ENCODE measurements around the gene BCAR1.

BCAR1 gene

GRCh38 chr16:75196836-75197235 lies 54.6 kb downstream of the BCAR1 start:
- no peak for DNase-seq
- H3K9me3 ChIP-seq (ENCODE audit: insufficient read depth, low read length, severe bottlenecking), result no peaks in the 10 kb centered on the region
- no peak overlapping the region for H3K27ac ChIP-seq (ENCODE audit: low read length)
- TF ChIP-seq CTCF (IDR thresholded peaks at IDR 0.05; ENCODE audit: borderline replicate concordance, extremely low read depth, low read length, poor library complexity, severe bottlenecking) (no peak), EZH2 (IDR thresholded peaks at IDR 0.05; ENCODE audit: borderline replicate concordance, low read depth, low read length, severe bottlenecking) (no peak)
- H3K4me2 ChIP-seq (ENCODE audit: insufficient read depth, low read length), result no peak overlapping the region
- no peaks in the 10 kb centered on the region for H4K20me1 ChIP-seq (ENCODE audit: insufficient read depth, low read length)
- H2AFZ ChIP-seq (ENCODE audit: low read depth, low read length), result no peak overlapping the region
- no peaks in the 10 kb centered on the region for H3K27me3 ChIP-seq (ENCODE audit: insufficient read depth, low read length, poor library complexity)
- ATAC-seq (ENCODE audit: insufficient read depth, low read depth), result no peak
- H3K4me1 ChIP-seq (ENCODE audit: insufficient read depth, low read length), result peaks cover 4% of the 10 kb centered on the region
- no peaks in the 10 kb centered on the region for H3K79me2 ChIP-seq (ENCODE audit: insufficient read depth, low read length)
- no peak overlapping the region for H3K9ac ChIP-seq (ENCODE audit: low read depth, low read length)
- no peak overlapping the region for H3K4me3 ChIP-seq (ENCODE audit: low read depth in 1 of 2, low read length in 2 of 2)
- H3K36me3 ChIP-seq (ENCODE audit: insufficient read depth, low read length), result no peaks in the 10 kb centered on the region

- H3K36me3 ChIP-seq (ENCODE audit: insufficient read depth, low read length), result no peaks in the 10 kb centered on the region
- no peak for TF ChIP-seq EZH2 (IDR thresholded peaks at IDR 0.05; ENCODE audit: borderline replicate concordance, low read depth, low read length, severe bottlenecking)
- TF ChIP-seq CTCF (IDR thresholded peaks at IDR 0.05; ENCODE audit: borderline replicate concordance, extremely low read depth, low read length, poor library complexity, severe bottlenecking), result no peak
- ATAC-seq (ENCODE audit: insufficient read depth, low read depth) (no peak), DNase-seq (no peak)
- H3K4me1 ChIP-seq (ENCODE audit: insufficient read depth, low read length), result peaks cover 4% of the 10 kb centered on the region
- no peaks in the 10 kb centered on the region for H4K20me1 ChIP-seq (ENCODE audit: insufficient read depth, low read length)
- H3K9ac ChIP-seq (ENCODE audit: low read depth, low read length), result no peak overlapping the region
- no peak overlapping the region for H3K4me3 ChIP-seq (ENCODE audit: low read depth in 1 of 2, low read length in 2 of 2)
- no peaks in the 10 kb centered on the region for H3K79me2 ChIP-seq (ENCODE audit: insufficient read depth, low read length)
- no peaks in the 10 kb centered on the region for H3K27me3 ChIP-seq (ENCODE audit: insufficient read depth, low read length, poor library complexity)
- H3K9me3 ChIP-seq (ENCODE audit: insufficient read depth, low read length, severe bottlenecking), result no peaks in the 10 kb centered on the region
- H3K27ac ChIP-seq (ENCODE audit: low read length), result no peak overlapping the region
- H3K4me2 ChIP-seq (ENCODE audit: insufficient read depth, low read length), result no peak overlapping the region
- H2AFZ ChIP-seq (ENCODE audit: low read depth, low read length), result no peak overlapping the region
Measured at GRCh38 chr16:75195811-75196790, 55.3 kb downstream of the BCAR1 start.

- Histone ChIP-seq H3K4me1 (ENCODE audit: insufficient read depth, low read length) (no peaks in the 10 kb centered on the region), H3K9ac (ENCODE audit: low read depth, low read length) (no peak overlapping the region), H3K27me3 (ENCODE audit: insufficient read depth, low read length, poor library complexity) (peaks cover 4% of the 10 kb centered on the region), H3K4me2 (ENCODE audit: insufficient read depth, low read length) (no peak overlapping the region), H3K36me3 (ENCODE audit: insufficient read depth, low read length) (no peaks in the 10 kb centered on the region), H3K9me3 (ENCODE audit: insufficient read depth, low read length, severe bottlenecking) (no peaks in the 10 kb centered on the region), H2AFZ (ENCODE audit: low read depth, low read length) (no peak overlapping the region), H3K27ac (ENCODE audit: low read length) (no peak overlapping the region), H4K20me1 (ENCODE audit: insufficient read depth, low read length) (no peaks in the 10 kb centered on the region), H3K79me2 (ENCODE audit: insufficient read depth, low read length) (no peaks in the 10 kb centered on the region), H3K4me3 (ENCODE audit: low read depth in 1 of 2, low read length in 2 of 2) (no peak overlapping the region)
- no peak for ATAC-seq (ENCODE audit: insufficient read depth, low read depth)
- TF ChIP-seq EZH2 (IDR thresholded peaks at IDR 0.05; ENCODE audit: borderline replicate concordance, low read depth, low read length, severe bottlenecking) (no peak), CTCF (IDR thresholded peaks at IDR 0.05; ENCODE audit: borderline replicate concordance, extremely low read depth, low read length, poor library complexity, severe bottlenecking) (no peak)
- no peak for DNase-seq
Measured at GRCh38 chr16:75193730-75194444, 57.5 kb downstream of the BCAR1 start.

Data from DND-41 (cell line).